Smooth muscle cell of the brain vasculature (primary cell): ENCODE results near the gene GDF11.

ENCODE experiments used
- DNase-seq: peaks from one replicate; pipeline ENCODE4 v3.0.0-alpha.2; 2012; ENCODE audit warnings: low read depth, low spot score

GDF11 gene

DNA sequence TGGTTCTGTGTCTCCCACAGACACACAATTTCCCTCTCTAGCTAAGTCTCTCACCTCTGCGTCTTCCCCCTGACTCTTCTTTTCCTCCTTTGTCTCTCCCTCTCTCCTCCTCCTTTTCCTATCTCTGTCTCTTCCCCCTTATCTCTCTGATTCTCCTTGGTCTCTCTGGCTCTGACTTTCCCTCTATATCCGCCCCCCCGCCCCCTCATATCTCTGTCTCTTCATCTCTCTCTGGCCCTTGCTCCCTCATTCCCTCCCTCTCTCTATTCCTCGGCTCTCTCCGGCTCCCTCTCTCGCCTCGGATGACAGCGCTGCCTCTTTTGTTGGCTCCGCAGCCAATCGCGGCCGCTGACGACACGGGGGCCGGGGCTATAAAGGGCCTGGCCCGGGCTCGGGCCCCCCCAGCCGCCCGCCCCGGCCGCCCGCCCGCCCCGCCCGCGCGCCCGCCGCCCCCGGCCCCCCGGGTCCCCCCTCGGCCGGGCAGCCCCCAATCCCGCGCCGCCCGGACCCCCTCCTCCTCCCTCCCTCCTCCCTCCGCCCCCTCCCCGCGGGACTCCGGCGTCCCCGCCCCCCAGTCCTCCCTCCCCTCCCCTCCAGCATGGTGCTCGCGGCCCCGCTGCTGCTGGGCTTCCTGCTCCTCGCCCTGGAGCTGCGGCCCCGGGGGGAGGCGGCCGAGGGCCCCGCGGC is at the start of gene GDF11:
GDF11 (plus strand) TSS at position 404 of the 687 bp plus-strand sequence; CDS start at position 599, 195 bp downstream.
- DNase-seq: no peak

DNA sequence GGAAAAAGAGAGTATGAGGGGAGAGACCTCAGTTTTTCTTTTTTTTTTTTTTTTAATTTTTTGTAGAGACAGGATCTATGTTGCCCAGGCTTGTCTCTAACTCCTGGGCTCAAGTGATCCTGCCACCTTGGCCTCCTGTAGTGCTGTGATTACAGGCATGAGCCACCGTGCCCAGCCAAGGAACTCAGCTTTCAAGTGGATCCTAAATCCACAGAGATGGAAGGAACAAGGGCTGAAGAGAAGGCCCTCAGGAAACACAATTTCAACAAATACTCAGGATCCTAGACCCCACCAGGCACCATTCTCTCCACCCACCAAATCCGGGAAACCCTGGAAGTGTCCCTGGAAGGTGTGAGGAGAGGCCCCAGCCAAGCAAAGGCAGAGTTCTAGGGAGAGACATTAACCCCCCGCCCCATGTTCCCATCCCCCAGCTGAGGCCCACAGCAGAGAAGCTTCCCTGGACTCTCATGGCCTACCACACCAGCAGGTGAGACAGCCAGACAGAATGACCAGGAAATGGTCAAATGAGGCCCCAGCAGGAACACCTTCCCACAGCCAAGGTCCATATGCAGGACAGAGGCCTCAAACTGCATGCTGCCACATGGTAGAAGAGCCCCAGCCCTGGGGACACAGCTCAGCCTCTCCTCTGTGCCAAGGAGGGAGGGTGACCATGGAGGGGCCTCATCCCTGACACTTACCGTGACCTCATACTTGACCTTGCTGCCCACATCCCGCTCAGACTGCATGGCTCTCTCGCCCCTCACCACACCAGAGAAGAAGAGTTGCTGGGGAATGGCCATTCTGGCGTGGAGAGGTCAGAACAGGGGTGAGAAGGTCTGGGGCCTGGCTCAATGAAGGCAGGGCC is 49.4 kb upstream of the GDF11 start:
- no peak for DNase-seq

DNA sequence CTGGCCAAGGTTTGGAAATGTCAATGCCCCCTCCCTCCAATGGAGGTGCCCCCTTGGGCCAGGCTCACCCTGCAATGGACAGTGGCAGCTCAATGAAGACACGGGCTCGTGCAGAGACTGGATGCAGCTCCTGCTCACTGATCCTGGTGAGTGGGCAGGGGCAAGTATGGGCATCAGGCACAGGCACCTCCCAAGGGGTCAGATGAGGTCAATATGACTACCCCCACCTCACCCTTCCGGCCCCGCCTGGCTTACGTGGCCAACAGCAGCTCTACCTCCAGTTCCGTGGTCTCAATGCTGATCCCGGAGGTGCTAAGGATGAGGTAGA is 48.8 kb upstream of the GDF11 start:
- DNase-seq: no peak

DNA sequence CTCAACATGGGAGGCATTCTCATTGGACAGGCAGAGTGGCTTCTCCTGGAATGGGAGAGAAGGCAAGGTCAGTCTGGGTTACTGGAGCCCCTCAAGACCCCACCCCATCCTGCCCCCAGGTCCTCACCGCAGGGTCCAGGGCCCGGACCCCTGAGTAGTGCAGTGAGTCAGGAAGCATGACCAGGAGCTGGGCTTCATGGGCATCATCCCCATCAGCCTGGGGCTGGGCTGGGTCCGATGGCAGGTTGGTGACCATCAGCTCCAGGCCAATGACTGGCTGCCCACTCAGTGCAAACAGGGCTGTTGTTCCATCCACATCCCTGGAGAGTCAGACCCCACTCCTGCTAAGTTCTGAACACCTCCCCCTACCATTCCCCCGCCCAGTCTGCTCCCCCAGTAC is 48.3 kb upstream of the GDF11 start:
- no peak for DNase-seq

DNA sequence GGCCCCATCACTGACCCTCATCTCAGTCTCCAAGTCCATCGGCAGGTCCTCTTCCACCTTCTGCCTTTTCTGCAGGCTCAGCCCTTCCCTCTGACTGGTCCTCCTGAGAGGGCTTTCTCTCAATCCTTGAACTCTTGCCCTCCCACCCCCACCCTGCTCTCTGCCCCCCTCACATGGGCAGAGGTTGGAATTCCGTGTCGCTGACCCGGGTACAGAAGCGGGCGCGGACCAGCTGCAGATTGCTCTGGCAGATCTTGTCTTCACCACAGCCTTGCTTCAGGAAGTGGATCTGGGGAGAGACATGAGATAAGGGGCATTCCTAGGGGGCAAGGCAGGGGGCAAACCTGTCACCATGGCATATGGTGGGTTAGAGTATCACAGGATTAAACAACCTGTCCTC is 47.6 kb upstream of the GDF11 start:
- DNase-seq: no peak

DNA sequence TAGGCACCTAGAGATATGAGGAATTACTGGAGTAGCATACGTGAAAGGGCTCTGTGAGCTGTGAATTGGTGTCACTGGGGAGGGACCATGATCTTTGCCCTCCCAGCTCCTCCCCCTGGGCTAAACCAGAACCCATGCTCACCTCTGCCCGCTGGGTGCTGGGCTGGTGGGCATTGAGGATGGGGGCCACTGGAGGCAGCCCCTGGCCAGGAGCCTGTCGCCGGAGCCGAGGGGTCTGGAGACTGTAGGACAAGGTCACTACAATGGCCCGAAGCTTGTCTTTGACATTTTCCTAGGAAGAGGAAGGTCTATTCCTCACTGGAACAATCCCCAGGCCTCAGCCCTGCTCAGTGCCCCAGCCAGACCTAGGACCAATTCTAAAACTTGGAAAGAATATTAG is 46.8 kb upstream of the GDF11 start:
- DNase-seq: no peak

DNA sequence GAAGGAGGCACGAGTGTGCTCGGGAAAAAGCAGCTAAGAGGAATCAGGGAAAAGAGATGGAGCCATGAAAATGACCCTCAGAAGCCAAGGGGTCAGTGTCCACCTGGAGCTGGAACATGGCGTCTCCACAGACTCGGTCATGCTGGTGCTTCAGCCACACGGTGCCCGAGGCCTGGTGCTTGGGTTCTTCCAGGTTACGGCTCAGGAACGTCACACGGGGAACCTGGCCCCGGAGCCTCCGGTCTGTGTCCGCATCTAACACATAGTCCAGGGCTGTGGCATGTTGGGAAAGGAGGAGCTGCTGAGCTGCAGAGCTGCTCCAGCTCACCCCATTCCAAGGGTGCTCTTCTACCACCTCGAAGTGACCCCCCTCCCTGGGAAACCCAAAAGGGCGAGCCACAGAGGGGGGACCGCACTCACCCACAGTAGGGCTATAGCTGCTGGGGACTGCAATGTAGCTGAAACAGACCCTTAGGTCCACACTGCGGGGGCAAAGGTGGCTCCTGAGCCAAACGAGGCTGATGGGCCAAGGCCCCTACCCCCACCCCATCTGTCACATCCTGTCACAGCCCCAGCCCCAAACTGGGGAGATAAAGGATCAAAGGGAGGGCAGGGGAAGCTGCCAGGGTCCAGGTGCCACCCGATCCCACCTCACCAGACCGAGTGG is 46.0 kb upstream of the GDF11 start:
- DNase-seq: no peak

DNA sequence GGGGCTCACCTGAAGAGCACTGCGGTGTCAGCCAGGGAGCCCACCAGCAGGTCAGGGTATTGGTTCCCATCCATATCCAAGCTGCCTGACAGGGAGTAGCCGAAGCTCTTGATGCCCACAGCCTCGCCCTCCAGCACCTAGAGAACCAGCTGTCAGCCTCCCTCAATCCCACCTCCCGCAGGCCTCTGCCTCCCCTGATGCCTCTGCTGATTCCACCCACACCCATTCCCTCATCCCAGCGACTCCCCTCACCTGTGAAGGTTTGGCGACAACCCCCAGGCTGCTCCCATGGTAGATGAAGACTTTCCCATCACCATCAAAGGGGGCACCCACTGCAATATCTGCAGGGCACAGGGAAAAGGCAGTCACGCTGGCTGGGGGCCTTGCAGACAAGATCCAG is 45.2 kb upstream of the GDF11 start:
- DNase-seq: no peak

DNA sequence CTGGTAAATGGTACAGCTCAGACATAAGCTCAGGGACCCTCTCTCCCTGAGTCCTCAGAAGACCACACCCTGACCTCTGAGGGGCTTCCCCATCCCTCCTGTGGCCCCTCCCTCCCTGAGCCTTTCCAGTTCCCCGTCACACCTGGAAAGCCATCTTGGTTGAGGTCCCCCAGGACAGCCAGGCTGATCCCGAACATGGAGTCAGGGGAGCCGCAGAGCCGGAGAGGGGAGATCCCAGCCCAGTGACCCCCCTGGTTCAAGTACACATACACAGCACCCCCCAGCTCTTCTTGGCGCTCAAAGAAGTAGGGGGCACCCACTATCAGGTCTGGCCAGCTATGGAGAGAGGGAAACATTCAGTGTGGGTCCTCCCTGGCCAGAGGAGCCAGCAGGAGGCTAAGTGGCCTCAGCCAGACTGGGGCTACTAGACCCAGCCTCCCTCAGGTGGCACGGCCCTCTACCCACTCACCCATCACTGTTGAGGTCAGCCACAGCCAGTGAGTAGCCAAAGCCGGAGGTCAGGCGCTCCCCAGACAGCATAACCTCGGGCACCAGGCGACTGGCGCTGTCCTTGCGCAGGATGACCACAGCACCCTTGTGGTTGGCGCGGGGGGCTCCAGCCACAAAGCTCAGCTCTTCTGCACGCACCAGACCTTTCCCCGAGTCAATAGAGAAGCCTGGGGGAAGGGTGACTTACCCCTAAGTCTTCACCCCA is 44.5 kb upstream of the GDF11 start:
- no peak for DNase-seq

DNA sequence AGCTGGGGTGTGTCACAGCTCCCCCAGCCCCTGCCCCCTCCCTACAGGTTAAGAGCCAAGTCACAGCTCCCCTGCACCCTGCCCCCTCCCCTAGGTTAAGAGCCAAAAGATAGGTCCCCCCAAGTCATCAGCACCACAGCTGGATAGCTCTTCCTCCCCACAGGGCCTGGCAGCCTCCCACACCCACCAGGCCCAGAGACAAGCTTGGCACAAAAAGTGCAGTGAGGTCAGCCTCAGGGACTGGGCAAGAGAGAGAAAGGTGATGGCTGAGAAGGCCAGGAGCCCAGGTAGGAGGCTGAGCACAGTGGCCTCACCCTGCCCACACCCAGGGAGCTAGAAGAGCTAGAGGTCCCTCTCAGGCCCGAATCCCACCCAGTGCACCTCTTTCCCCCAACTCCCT is 44.0 kb upstream of the GDF11 start:
- DNase-seq: no peak

DNA sequence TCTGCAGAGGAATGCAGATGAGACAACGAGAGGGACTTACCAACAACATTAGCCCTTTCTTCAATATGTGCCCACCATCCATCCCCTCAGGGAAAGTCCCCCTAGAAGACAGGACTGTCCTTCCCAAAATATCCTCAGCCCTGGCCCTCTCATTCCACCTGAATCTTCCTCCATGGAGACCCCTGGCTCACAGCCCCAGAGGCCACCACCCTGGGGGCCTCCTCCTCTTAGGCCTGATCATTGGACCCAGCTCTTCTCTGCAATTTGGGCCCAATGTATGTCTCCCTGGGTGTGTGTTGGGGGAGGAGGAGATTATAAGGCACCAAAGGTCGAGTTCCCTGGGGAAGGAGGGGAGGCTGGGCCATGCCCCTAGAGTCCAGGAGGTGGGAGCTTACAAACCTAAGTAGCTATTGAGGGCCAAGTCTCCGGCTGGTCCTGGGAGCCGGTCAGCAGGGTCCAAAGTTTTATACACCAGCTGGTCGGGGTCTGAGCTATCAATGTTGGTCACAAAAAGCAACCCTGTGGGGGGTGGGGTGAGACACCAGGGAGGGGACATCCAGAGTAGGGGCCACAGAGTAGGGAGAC is 43.4 kb upstream of the GDF11 start:
- no peak for DNase-seq

DNA sequence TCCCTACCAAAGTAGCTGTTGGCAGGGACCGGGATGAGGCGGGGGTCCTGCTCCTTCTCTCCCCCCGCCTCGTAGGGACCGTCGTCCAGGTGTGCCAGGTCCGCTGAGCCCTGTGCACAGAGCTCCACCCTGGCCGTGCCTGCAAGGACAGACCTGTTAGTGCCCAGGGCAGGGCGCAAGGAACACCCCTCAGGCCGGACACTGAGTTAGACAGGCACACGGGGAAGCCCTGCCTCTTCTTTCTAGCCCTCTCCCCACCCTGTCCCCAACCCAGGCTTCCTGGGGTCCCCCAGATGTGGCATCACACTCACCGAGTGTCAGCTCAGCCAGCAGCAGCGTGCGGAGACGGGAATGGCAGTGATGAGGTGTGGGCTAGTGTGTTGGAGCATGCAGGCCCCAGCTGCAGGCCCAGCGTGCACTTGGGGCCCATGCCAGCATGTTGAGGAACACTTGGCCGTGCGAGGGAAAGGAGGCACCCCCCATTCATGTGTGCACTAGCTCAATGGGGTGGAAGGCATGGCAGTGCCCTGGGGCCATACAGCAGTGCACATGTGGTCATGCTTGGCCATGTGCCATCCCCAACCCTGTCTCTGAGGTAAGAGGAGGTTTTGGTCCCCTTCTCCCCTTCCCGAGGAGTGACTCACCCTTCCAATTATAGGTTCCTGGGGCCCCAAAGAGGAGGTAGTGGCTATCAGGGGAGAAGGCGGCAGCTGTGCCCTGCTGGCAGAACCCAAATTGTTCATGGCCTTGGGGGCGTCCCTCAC is 42.5 kb upstream of the GDF11 start:
- DNase-seq: no peak

DNA sequence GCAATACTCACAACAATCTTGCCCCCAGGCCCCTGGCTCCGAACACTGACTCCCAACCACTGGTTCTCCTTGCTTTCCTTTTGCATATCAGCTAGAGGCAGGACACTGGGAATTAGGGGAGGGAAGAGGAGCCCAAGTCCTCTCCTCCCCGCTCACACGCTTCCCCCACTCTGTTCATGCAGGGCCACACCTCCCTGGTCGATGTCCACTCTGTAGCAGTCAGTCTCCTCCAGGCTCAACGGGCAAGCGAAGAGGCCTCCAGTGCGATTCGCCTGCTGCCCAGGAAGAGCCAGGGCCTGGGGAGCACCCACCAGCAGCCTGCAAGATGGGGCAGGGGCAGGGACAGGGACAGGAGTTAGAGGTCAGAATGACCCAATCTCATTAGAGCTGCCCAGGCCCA is 40.1 kb upstream of the GDF11 start:
- no peak for DNase-seq

DNA sequence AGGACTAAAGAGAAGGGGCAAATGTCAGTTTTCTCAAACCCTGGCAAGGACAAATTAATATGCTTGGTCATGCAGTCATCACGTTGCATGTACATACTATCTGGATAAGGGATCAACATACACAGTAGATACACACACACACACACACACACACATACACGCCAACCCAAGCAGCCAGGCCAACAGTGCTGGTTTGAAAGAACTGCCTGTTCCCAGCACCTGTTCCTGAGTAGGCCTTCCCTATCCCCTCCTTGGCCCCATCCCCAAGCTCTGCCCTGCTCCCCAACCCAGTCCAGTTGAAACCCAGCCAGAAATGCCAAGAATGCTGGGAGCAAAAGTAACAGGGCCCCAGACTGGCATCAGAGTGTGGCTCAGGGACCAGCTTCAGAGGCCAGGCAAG is 39.6 kb upstream of the GDF11 start:
- no peak for DNase-seq

DNA sequence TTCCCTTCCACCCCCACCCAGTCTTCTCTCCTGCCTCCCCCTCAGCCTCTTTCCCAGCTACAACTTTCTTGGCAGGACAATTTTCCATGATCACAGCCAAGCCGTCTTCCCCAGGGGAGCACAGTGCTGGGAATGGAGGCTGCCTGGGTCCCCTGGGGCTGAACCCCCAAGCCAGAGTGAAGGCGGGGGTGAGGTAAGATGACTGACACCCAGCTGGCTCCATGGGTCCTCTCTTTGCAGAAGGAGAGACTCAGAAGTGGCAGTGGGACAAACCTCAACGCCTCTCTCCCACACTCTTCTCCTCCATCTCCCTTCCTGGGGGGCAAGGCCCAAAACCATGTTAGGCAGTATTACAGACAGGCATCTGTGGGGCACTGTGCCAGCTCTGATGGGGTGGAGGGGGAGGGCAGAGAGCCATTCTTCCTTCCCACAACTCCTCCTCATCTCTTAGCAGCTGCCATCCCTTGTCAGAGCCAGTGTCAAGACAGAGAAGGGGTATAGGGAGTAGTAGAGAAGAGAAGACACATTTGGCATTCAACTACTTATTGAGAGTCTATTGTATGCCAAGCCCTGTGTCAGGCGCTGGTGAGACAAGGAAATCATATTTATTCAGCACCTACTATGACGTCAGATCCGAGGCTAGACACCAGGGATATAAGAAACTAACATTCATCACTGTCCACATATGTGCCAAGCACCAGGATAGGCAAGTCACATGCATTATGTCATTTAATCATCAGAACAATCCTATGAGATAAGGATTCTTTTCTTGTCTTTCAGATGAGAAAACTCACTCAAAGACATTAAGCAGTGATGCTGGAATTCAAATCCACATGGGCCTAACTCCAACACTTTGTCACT is 38.8 kb upstream of the GDF11 start:
- DNase-seq: no peak

DNA sequence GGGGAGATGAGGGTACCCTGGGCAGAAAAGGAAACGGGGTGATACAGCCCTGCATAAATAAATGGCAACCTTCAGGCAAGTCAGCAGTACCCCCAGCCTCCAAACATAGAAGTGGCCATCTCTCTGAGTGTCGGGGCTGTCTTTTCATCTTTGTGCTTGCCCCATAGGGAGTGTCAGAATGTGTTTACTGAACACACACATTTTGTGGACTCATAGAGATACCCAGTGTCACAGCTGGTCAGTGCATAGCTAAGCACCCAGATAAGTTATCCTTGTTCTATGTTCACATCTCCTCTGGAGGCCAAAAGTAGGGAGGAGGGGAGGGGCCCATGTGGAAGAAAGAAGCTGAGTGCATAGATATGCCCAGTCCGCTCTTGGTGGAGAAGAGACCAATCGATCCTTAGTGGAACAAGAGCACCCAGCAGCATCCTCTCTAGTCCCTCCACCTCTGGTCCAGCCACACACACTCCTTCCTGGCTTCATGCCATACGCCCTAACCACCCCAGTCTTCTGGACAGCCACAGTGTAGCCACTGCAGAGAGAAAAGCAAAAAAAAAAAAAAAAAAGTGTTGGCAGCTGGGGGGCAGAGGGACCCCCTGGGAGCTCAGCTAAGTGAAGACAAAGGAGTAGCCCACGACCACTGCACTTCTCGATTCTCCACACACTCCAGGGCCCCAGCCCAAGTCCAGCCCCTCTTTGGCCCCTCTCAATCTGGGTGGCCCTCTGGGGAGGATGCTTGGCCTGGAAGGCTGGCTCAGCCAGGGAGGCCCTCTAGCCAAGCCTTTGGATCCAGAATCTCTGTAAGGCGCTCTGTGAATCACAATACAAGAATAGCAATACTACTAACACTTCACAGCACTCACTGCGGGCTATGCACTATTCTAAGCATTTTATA is 37.9 kb upstream of the GDF11 start:
- DNase-seq: no peak

DNA sequence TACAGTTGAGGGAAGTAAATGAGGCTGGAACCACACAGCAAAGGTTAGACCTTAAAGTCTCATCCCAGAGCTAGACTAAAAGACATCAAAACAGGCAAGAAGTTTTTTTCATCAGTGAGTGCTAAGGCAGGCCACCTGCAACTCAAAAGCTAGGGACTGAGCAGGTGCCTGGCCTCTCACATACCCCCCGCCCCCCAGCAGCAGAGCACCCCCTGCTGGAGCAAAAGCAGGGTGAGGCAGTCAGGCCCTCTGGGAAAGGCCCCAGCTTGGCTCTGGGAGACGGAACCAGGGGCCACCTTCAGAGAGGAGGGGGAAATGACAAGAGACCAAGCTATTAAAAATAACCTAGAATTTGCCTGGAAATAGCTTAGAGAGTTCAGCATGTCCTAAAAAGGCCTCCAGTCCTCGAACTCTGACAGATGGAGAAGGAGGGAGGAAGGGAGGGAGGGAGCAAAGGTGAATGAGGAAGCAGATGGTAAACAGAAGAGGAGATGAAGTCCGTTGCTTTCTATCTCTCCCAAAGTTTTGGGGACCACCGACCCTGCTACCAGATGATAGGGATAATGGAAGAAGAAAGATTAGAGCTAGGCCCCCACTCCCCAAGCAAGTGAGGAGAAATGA is 37.0 kb upstream of the GDF11 start:
- no peak for DNase-seq

DNA sequence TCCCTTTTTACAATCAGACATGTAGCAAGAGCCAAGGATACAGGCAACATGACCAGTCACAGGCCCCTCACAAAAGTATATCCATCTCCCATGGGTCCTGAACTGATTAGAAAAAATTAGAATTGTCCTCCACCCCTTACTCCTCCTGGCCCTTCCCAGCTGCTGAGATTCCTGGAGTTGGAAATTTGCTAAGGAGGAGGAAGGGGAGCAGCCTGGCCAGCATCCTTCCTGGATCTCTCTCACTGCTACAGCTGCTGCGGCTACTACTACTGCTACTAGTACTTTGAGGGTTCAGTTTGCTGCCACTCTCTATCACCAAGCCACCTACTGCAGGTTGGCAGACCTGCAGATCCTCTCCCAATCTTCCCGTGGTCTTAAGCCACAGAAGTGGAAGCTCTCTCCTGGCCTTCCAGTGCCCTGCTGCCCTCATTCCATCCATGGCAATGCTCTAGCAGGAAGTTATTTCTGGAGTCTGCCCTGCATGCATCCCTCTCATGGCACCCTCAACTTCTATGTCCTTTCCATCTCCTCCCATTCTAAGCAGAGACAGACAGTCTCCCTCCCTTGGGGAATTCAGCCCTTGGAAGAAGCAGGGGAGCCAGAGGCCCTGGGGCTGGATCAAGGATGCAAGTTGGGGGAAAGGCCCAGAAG is 36.2 kb upstream of the GDF11 start:
- DNase-seq: no peak
